Stimulated activated CD4-positive, alpha-beta T cell treated with anti-CD3 and anti-CD28 coated beads, Interleukin-1b, Interleukin-23, amount 100 ng/mL, for 24 hours (primary cell): ENCODE measurements around the gene KRT84.
"Not testable (repeated sequence)": the region's sequence is repeated elsewhere in the genome, so short reads cannot be mapped to it uniquely, and the experiment has no call there.

ENCODE experiments used
- DNase-seq, 4 experiments: peaks; one replicate each; pipeline ENCODE4 v3.0.0-alpha.2; 2020; ENCODE audit warnings: low read depth in 4 of 4, low spot score in 1 of 4

Gene KRT84

GRCh38 chr12:52411815-52412214, 26.4 kb upstream of the KRT84 start:
- no peak for DNase-seq

GRCh38 chr12:52410589-52411248, 25.3 kb upstream of the KRT84 start:
- not testable (repeated sequence) for DNase-seq

DNA sequence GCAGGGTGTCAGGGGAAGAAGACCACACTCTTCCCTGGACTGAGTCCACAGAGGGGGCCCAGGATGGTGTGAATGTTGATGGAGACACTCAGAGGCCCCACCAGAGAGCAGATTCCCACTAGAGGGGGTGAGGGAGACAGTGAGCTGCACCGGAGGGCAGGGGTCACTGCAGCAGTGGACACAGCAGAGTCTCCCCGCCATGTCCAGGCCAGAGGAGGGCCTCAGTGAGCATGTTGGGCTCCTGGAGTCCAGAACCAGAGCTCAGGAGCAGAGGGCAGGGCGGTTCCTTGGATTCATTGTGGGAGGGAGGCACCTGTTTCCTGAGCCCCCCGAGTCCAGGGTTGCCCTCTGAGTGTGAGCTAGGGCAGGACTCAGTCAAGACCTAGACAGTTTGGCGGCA, 22.5 kb upstream of the KRT84 start:
- DNase-seq: no peak

GRCh38 chr12:52405922-52406385, 20.5 kb upstream of the KRT84 start, which contains the start of gene KRT82:
TSS of gene KRT82 (minus strand) at chr12:52406335. CDS start at chr12:52406277, 58 bp downstream.
- no peak for DNase-seq

DNA sequence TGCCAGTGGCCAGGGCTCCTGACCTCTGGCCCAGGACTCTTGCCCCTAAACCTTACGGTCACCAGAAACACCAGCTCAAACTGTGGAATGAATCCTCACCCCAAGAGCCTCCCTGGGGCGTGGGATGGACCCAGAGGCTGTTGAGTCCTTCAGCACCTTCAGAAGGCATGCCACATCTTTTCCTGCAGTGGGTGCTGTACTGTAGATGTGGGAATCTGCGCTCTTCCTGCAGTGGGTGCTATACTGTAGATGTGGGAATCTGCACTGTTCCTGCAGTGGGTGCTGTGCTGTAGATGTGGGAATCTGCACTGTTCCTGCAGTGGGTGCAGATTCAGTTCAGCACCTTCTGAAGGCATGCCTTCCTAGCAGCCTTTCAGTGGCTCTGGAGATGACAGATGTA, 19.5 kb upstream of the KRT84 start:
- no peak for DNase-seq

- DNase-seq: no peak
Measured at GRCh38 chr12:52403561-52403960, 18.1 kb upstream of the KRT84 start.

- no peak for DNase-seq
Measured at GRCh38 chr12:52402873-52403540, 17.6 kb upstream of the KRT84 start.

DNA sequence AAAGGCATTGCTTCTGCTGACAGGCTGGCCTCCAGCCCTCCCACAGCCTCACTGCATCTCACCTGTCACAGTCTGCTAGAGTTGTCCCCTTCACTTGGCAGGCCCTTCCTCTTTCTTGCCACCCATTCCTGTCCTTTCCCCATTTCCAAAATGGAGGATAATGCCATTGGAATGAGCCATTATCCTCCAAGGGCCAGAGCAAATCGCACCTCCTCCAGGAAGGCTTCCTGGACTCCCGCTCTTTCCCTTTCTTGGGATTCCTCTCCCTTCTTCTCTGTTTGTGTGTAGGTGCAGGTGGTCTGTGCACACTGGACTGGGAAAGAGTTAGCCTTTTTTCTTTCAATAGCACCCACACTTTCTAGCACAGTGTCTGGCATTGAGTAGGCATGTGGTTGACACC, 16.9 kb upstream of the KRT84 start:
- no peak for DNase-seq

DNA sequence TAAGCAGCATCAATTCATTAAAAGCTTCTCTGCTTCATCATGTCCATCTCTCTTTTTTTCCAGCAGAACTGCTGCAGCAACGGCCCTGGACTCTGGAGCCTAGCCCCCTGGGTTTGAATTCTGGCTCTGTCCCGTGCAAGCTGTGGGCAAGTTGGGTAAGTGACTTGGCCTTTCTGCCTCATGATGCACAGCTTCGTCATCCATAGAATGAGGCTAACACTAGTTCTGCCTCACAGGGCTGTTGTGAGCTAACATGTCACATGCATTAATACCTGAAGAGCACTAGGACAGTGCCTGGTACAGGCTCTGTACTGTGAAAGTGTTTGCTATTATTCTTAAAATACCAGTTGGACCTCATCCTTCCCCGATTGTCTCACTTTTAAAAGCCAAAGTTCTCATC, 16.5 kb upstream of the KRT84 start:
- DNase-seq: no peak

- no peak for DNase-seq
Measured at GRCh38 chr12:52401526-52401925, 16.1 kb upstream of the KRT84 start.

DNA sequence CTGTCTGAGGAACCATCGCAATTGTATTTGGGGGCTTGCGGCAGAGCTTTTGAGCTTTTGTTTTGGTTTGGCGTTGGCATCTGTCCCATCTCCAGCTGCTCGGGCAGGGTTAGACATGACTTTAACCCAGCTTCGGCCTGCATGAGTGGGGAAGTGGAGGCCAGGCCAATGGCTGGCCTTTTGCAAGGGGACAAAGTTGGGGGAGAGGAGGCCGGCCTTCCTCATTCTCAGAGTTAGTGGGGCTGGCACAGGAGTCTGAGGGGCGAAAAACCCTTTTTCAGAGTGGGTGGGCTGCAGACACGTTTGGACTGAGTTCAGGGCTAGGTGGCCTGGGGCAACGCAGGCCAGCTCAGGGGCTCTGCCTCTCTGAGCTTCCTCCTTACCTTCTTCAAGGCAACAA, 15.5 kb upstream of the KRT84 start:
- DNase-seq: no peak

DNA sequence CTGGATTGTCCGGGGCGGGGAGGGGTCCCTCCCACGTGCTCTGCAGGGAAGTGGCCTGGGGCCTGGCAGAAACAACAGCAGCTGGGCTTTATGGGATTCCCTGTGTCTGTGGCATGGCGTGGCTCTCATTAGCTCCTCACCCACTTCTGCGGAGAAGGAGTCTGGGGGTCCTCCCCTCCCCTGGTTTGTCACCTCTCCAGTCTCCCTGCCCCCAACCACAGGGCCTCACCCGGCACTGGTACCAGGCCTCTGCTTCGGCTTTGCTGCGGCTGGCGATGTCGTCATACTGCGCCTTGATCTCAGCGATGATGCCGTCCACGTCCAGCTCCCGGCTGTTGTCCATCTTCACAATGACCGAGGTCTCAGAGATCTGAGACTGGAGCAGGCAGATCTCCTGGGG, 14.3 kb upstream of the KRT84 start:
- DNase-seq: no peak

DNA sequence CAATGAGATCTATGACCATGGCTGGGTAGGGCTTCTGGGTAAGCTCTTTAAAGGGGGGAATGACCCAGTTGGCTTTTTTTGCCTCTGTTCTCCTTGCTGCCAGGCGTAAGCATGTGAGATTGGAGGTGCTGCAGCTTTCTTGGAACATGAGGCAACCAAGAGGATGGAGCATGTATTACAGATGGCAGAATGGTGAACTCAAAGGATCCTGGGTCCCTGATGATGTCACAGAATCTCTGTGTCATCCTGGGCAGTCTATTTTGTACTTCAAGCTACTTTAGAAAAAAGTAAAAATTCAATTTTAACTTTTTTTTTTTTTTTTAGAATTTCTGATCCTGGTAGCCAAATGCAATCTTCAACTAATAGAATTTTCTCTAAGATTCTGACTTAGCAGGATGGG, 12.7 kb upstream of the KRT84 start:
- no peak for DNase-seq

DNA sequence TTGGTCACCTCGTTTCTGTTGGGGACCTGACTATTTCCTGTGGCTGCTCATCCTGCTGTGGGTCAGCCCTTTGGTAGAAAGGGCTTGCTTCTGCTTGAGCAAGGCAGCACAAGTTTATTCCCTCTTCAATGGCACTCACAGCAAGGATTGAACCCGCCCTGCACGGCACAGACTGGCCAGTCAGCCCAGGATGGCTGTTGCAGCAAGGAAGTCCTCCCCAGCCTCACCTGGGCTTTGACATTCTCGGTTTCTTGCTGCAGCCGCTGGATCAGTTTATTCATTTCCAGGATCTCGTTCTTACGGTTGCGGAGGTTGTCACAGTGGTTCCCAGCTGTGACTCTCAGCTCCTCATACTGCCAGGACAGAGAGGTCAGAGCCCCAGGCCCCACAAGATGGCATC, 11.2 kb upstream of the KRT84 start:
- no peak for DNase-seq

DNA sequence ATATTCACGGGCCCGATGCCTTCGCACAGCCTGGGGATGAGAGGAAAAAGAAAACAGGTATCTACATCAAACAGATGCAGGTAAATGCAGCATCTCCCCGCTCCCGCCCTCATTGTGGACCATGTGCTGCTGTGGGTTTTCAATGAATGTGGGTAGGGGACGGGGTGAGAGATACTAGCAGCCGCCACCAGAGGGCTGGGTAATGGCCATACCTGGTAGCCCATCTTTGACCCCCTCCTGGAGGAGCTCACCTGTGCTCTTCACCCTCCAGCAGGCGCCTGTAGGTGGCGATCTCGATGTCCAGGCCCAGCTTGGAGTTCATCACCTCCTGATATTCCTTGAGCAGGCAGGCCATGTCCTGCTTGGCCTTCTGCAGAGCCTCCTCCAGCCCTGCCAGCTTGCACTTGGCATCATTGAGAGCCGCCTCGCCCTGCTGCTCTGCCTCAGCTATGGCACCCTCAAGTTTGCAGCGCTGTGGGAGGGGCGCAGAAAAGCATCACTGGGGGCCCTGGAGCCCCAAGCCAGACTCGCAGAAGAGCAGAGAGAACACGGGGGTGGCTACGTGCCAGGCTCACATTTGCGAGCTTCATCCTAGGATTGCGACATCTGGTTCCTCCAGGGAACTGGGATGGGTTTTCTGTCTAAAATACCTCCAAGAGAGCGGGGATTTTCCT, 10.4 kb upstream of the KRT84 start:
- peak in 1 of 4 experiments; percentile 3 for DNase-seq

DNA sequence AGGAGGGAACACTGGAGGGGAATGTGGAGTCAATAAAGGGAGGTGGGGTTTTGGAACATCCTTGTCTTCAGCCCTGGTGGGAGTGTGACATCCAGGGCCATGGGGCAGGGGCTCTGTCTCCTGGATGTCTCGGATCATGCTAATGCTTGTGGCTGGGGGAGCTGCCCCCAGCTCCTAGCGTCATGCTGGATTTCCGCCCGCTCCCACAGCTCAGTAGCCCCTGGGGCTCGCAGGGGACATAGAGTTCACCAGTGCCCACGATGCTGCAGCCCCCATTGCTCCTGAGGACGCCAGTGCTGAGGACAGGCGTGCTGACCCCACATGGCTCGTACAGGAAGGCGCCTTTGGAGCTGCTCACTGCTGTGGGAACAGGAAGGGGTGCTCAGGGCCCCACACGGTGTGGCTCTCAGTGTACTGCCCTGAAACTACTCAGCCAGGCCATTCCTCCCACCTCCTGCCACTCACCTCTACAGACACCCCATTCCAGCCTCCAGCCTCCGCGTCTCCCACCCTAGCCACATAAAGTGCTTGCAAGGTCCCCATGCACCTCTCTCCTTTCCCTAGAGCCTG, 9.5 kb upstream of the KRT84 start:
- DNase-seq: no peak

DNA sequence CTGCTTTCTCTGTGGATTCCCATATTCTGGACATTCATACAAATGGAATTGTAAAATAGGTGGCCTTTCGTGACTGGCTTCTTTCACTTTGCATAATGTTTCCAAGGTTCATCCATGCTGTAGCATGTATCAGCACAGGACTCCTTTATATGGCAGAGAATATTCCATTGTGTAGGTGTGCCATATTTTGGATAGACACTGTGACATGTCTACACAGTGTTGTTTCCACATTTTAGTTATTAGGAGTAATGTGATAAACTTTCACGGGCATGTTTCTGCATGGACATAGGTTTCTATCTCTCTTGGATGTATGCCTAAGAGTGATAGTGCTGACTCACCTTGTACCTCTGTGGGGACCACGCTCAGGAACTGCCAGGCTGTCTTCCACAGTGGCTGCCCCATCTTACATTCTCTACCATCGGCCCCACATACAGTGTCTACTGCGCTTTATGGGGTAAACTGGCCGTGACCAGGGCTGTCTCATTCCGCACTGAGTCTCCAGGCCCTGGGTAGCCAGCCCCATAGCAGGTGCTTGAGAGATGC, 7.1 kb upstream of the KRT84 start:
- DNase-seq: no peak

DNA sequence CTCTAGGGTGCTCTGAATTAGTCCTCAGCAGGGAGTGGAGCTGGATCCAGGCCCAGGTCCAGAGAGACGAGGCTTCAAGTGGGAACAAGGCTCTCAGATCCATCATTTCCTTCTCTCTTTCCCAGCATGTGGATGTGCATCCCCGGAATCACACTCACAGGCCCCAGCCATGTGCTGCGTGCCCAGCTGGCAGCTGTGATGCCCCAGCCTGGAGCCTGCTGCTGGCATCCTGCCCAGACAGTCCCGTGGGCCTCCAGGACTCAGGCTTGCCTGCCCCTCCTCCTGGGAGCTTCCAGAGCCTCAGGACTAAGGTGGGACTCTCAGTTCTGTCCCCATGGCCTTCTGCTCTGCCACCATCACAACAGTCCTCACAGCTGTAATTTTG, 6.2 kb upstream of the KRT84 start:
- DNase-seq: no peak

DNA sequence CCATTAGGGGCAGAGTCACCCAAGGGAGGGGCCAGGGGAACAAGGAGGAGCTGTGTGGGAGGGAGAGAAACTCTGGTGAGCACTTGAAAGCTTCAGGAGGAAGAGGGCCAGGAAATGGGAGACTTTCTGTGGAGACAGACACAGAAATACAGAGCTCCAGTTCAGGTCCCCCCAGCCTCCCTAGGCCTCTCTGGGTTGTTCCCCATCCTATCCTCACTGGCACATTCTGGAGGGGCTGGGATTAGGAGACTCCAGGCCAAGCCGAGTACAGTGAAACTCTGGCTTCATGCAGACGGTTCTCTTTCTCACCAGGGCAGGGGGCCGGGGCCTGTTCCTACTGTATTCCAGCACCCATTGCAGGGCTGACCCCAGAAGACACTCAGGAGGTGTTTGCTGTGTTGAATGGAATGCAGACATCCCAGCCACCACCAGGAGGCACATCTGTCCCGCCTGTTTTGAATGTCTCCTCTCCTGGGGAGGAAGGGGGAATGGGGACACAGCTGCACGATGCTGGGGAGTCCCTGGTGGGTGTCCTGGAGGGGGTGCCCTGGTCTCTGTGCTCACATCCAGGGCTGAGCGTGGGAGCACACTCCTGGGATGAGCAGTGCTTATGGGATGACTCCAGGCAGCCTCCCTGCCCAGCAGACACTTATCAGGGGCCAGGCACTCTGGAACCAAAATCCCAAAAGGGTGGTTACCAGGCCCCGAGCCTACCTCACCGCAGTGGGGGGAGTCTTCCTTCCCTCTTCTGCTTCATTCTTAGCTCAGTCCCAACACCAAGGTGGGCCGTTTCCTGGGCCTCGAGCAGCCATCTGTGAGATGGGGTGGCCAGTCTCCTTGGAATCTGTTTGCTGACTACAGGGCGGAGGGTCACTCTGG, 5.5 kb upstream of the KRT84 start:
- peak in 1 of 4 experiments; percentile 4 for DNase-seq

GRCh38 chr12:52389313-52390207, 4.1 kb upstream of the KRT84 start:
- DNase-seq: no peak
